Central memory CD8-positive, alpha-beta T cell (primary cell): ENCODE results near the gene CALM1.

ENCODE experiments used
- ATAC-seq: fragments of 150-1000 bp; cut with Tn5 transposase; replicated peaks from 2 replicates; pipeline ENCODE4 v1.10.0; 2022; ENCODE audit warnings: mild to moderate bottlenecking, moderate FRiP score, moderate number of reproducible peaks; ENCODE audit not compliant: poor library complexity, severe bottlenecking; ENCODE audit errors: extremely low read depth
- DNase-seq, 2 donors: peaks; one replicate each; pipeline ENCODE4 v3.0.0; 2021; ENCODE audit warnings: low spot score in 2 of 2
- H3K27ac Mint-ChIP-seq: one replicate; pipeline ENCODE4 v1.8.0; 2022; ENCODE audit warnings: low read depth, mild to moderate bottlenecking, moderate library complexity, mixed read lengths
- H3K27me3 Mint-ChIP-seq: one replicate; pipeline ENCODE4 v1.8.0; 2022; ENCODE audit warnings: mixed read lengths
- H3K36me3 Mint-ChIP-seq: one replicate; pipeline ENCODE4 v1.8.0; 2022; ENCODE audit warnings: mild to moderate bottlenecking, moderate library complexity, mixed read lengths; ENCODE audit not compliant: insufficient read depth
- H3K4me1 Mint-ChIP-seq: one replicate; pipeline ENCODE4 v1.8.0; 2022; ENCODE audit warnings: mixed read lengths
- H3K4me3 Mint-ChIP-seq: one replicate; pipeline ENCODE4 v1.8.0; 2022; ENCODE audit warnings: mild to moderate bottlenecking, moderate library complexity, mixed read lengths
- H3K9me3 Mint-ChIP-seq: one replicate; pipeline ENCODE4 v1.8.0; 2022; ENCODE audit warnings: mixed read lengths

The CALM1 gene

GRCh38 chr14:90442388-90442787, 45.6 kb downstream of the CALM1 start:
- Mint-ChIP-seq H3K27me3 (peaks cover 43% of the 10 kb centered on the region), H3K4me3 (no peak overlapping the region), H3K36me3 (no peaks in the 10 kb centered on the region), H3K4me1 (peaks cover 4% of the 10 kb centered on the region), H3K9me3 (no peaks in the 10 kb centered on the region), H3K27ac (no peak overlapping the region)
- ATAC-seq (no peak), DNase-seq (no peak)

- ATAC-seq (no peak), DNase-seq (no peak)
- H3K9me3 Mint-ChIP-seq: no peaks in the 10 kb centered on the region
- H3K4me1 Mint-ChIP-seq: peaks cover 4% of the 10 kb centered on the region
- H3K27me3 Mint-ChIP-seq: peaks cover 46% of the 10 kb centered on the region
- H3K27ac Mint-ChIP-seq: no peak overlapping the region
- no peak overlapping the region for H3K4me3 Mint-ChIP-seq
- H3K36me3 Mint-ChIP-seq: peaks cover 1% of the 10 kb centered on the region
Measured at GRCh38 chr14:90443161-90444076, 46.6 kb downstream of the CALM1 start.

- ATAC-seq (no peak), DNase-seq (no peak)
- H3K9me3 Mint-ChIP-seq: no peaks in the 10 kb centered on the region
- peaks cover 1% of the 10 kb centered on the region for H3K36me3 Mint-ChIP-seq
- peaks cover 46% of the 10 kb centered on the region for H3K27me3 Mint-ChIP-seq
- no peak overlapping the region for H3K27ac Mint-ChIP-seq
- peaks cover 4% of the 10 kb centered on the region for H3K4me1 Mint-ChIP-seq
- H3K4me3 Mint-ChIP-seq: no peak overlapping the region
Measured at GRCh38 chr14:90444077-90444696, 47.4 kb downstream of the CALM1 start.

- H3K27ac Mint-ChIP-seq: no peak overlapping the region
- DNase-seq: no peak
- ATAC-seq: no peak
- H3K27me3 Mint-ChIP-seq: peaks cover 52% of the 10 kb centered on the region
- H3K9me3 Mint-ChIP-seq: no peaks in the 10 kb centered on the region
- H3K4me1 Mint-ChIP-seq: peaks cover 4% of the 10 kb centered on the region
- peaks cover 1% of the 10 kb centered on the region for H3K36me3 Mint-ChIP-seq
- no peak overlapping the region for H3K4me3 Mint-ChIP-seq
Measured at GRCh38 chr14:90445011-90445410, 48.2 kb downstream of the CALM1 start.

GRCh38 chr14:90446405-90446804, 49.6 kb downstream of the CALM1 start:
- Mint-ChIP-seq H3K4me3 (no peak overlapping the region), H3K27me3 (peaks cover 52% of the 10 kb centered on the region), H3K9me3 (no peaks in the 10 kb centered on the region), H3K27ac (no peak overlapping the region), H3K36me3 (peaks cover 1% of the 10 kb centered on the region), H3K4me1 (peaks cover 4% of the 10 kb centered on the region)
- ATAC-seq (no peak), DNase-seq (no peak)

GRCh38 chr14:90447720-90448497, 51.1 kb downstream of the CALM1 start:
- Mint-ChIP-seq H3K27me3 (peaks cover 48% of the 10 kb centered on the region), H3K9me3 (no peaks in the 10 kb centered on the region), H3K4me1 (peaks cover 4% of the 10 kb centered on the region), H3K4me3 (no peak overlapping the region), H3K36me3 (peaks cover 1% of the 10 kb centered on the region), H3K27ac (no peak overlapping the region)
- ATAC-seq: no peak
- no peak for DNase-seq

GRCh38 chr14:90449411-90449810, 52.6 kb downstream of the CALM1 start:
- ATAC-seq: no peak
- H3K36me3 Mint-ChIP-seq: peaks cover 1% of the 10 kb centered on the region
- H3K27ac Mint-ChIP-seq: no peak overlapping the region
- H3K27me3 Mint-ChIP-seq: peaks cover 39% of the 10 kb centered on the region
- no peak overlapping the region for H3K4me3 Mint-ChIP-seq
- no peak for DNase-seq
- no peaks in the 10 kb centered on the region for H3K9me3 Mint-ChIP-seq
- no peaks in the 10 kb centered on the region for H3K4me1 Mint-ChIP-seq

- no peak overlapping the region for H3K27ac Mint-ChIP-seq
- no peak for ATAC-seq
- H3K36me3 Mint-ChIP-seq: peaks cover 1% of the 10 kb centered on the region
- H3K9me3 Mint-ChIP-seq: no peaks in the 10 kb centered on the region
- H3K4me3 Mint-ChIP-seq: no peak overlapping the region
- H3K4me1 Mint-ChIP-seq: no peaks in the 10 kb centered on the region
- H3K27me3 Mint-ChIP-seq: peaks cover 39% of the 10 kb centered on the region
- DNase-seq: no peak
Measured at GRCh38 chr14:90450151-90450550, 53.3 kb downstream of the CALM1 start.

- Mint-ChIP-seq H3K36me3 (peaks cover 1% of the 10 kb centered on the region), H3K4me3 (no peak overlapping the region), H3K27me3 (peaks cover 42% of the 10 kb centered on the region), H3K4me1 (no peaks in the 10 kb centered on the region), H3K27ac (no peak overlapping the region), H3K9me3 (no peaks in the 10 kb centered on the region)
- no peak for DNase-seq
- ATAC-seq: no peak
Measured at GRCh38 chr14:90450667-90451066, 53.8 kb downstream of the CALM1 start.

GRCh38 chr14:90451443-90451842, 54.6 kb downstream of the CALM1 start:
- H3K36me3 Mint-ChIP-seq: peaks cover 1% of the 10 kb centered on the region
- no peak for DNase-seq
- no peak overlapping the region for H3K27ac Mint-ChIP-seq
- no peaks in the 10 kb centered on the region for H3K4me1 Mint-ChIP-seq
- no peak for ATAC-seq
- H3K27me3 Mint-ChIP-seq: peaks cover 44% of the 10 kb centered on the region
- H3K9me3 Mint-ChIP-seq: no peaks in the 10 kb centered on the region
- no peak overlapping the region for H3K4me3 Mint-ChIP-seq

- DNase-seq (no peak), ATAC-seq (no peak)
- H3K4me3 Mint-ChIP-seq: no peak overlapping the region
- H3K27me3 Mint-ChIP-seq: peaks cover 41% of the 10 kb centered on the region
- H3K9me3 Mint-ChIP-seq: no peaks in the 10 kb centered on the region
- H3K27ac Mint-ChIP-seq: no peak overlapping the region
- H3K4me1 Mint-ChIP-seq: no peaks in the 10 kb centered on the region
- H3K36me3 Mint-ChIP-seq: peaks cover 1% of the 10 kb centered on the region
Measured at GRCh38 chr14:90451961-90452360, 55.1 kb downstream of the CALM1 start.

- peaks cover 1% of the 10 kb centered on the region for H3K36me3 Mint-ChIP-seq
- ATAC-seq: no peak
Measured at GRCh38 chr14:90452366-90452765, 55.5 kb downstream of the CALM1 start.

More at GRCh38 chr14:90452366-90452765, 55.5 kb downstream of the CALM1 start:
- Mint-ChIP-seq H3K9me3 (no peaks in the 10 kb centered on the region), H3K4me3 (no peak overlapping the region), H3K27ac (no peak overlapping the region), H3K27me3 (peaks cover 37% of the 10 kb centered on the region), H3K4me1 (no peaks in the 10 kb centered on the region)
- DNase-seq: no peak
